ENCODE measurements around the gene NUDT17.
"Not testable (repeated sequence)": the region's sequence is repeated elsewhere in the genome, so short reads cannot be mapped to it uniquely, and the experiment has no call there.

NUDT17 gene, protein sequence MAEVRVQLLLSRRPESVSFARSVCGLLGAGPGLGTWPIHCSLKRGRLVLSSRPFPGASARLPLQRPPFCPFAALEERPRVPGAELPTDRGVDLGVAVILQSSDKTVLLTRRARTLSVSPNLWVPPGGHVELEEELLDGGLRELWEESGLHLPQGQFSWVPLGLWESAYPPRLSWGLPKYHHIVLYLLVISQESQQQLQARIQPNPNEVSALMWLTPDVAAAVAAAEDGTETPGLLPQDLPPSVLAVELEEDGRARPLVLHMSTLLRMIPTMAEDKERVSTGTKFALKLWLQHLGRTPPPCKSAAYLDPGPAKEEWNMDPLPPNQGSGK

DNA sequence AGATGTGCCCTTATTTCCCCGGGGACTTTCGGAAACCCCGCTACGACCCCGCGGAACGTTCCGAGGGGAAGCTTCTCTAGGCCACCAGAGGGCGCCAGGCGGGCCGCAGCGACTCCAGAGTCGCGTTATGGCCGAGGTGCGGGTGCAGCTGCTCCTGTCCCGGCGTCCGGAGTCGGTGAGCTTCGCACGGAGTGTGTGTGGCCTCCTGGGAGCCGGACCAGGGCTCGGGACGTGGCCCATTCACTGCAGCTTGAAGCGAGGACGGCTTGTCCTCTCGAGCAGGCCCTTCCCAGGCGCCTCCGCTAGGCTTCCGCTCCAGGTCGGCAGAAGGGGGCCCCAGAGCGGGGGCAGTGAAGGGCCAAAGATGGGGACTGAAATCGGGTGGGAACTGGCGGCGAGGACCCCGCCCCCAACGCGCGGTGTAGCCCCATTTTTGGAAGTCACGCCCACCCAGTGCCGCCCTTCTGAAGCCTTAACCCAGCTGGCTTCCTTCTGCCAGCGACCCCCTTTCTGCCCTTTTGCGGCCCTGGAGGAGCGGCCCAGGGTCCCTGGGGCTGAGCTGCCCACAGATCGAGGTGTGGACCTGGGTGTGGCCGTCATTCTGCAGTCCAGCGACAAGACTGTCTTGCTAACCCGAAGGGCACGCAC lies at the start of gene NUDT17:
NUDT17 (plus strand) TSS at position 117 of the 648 bp plus-strand sequence; CDS start at position 128, 11 bp downstream.
- TF ChIP-seq POLR2A (IDR thresholded peaks at IDR 0.05; ENCODE audit: low read depth, low read length), result peak; percentile 20; the same call in 1 of the 2 replicates
- peak; percentile 82 for DNase-seq (ENCODE audit: insufficient read length, low spot score)
- no peak for FAIRE-seq

DNA sequence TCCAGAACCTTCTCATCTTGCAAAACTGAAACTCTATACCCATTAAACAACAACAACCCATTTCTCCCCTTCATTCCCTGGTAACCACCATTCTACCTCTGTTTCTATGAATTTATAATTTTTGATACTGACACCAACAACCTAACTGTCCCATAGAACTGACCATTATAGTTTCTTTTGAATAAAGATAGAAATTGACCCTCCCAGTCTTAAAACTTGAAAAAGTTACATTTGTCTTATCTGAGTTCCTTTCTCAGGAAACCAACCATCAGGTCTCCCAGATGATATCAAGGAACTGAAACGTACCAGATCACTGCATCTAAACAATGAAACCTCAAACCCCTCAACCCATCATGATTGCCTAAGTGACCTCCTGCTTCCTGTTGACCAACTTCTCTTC lies 48.7 kb upstream of the NUDT17 start:
- no peak for TF ChIP-seq POLR2A (IDR thresholded peaks at IDR 0.05; ENCODE audit: low read depth, low read length)
- DNase-seq (ENCODE audit: insufficient read length, low spot score) (no peak), FAIRE-seq (no peak)

DNA sequence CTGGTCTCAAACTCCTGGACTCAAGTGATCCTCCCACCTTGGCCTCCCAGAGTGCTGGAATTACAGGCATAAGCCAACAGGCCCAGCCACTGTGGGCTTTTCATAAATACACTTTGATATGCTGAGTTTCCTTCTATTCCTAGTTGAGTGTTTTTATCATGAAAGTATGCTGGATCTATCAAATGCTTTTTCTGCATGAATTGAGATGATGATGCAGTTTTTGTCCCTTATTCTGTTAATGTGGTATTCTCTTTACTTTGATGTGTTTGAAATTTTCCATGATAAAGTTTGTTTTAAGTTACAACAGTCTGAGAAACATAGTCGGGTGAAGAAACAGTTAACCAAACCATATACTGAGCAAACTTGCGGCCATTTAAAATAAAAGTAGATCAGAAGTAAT lies 45.6 kb upstream of the NUDT17 start:
- no peak for DNase-seq (ENCODE audit: insufficient read length, low spot score)
- FAIRE-seq, result no peak
- no peak for TF ChIP-seq POLR2A (IDR thresholded peaks at IDR 0.05; ENCODE audit: low read depth, low read length)

DNA sequence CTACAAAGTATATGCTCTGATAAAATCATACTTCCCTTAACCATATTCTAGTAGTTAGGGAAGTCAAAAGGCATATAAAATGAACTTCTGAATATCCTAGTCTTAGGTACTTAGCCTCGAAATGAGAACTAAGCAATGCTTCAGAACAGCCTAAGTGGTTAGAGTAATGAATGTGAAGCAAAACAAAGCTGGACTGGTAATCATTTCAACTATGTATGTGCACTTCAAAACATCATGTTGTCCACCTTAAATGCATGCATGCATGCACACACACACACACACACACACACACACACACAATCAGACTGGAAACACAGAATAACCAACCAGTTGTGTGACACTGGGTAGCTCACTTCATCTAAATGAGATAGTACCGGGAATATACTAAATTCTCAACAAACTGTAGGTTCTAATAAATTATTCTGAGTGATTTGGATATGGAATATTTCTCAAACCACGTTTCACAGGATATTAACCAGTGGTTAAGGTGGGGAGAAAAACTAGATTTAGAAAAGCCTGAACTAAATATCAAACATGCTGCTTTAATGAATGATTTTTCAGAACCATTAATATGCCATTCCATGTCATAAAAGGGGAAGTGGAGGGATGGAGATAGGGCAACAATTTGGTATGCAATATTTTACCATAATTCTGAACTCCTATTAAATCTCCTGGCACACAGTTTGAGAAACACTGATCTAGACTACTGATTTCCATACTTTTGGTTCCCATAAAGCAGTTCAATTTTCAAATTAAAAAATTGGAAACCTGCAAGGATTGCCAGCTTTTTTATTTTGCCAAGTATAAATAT lies 41.0 kb upstream of the NUDT17 start:
- FAIRE-seq (peak; percentile 73), DNase-seq (ENCODE audit: insufficient read length, low spot score) (no peak)
- TF ChIP-seq POLR2A (IDR thresholded peaks at IDR 0.05; ENCODE audit: low read depth, low read length), result no peak

DNA sequence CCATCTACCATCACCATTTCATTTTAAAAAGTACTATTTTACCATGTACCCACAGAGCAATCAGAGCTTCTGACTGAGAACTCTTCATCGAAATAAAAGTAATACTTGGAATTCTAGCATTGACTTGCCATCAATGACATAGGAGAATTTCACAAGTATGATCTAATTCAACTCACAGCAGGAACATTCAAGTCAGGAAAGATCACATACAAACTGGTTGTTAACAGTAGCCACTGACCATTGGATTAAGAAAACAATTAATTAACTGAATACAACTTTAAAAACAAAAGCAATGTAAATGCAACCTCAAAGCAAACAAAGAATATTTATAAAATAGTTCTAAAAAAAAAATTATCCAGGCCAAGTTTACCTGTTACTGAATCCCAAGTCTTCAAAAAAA lies 40.4 kb upstream of the NUDT17 start:
- TF ChIP-seq POLR2A (IDR thresholded peaks at IDR 0.05; ENCODE audit: low read depth, low read length), result no peak
- DNase-seq (ENCODE audit: insufficient read length, low spot score) (no peak), FAIRE-seq (peak; percentile 85)

DNA sequence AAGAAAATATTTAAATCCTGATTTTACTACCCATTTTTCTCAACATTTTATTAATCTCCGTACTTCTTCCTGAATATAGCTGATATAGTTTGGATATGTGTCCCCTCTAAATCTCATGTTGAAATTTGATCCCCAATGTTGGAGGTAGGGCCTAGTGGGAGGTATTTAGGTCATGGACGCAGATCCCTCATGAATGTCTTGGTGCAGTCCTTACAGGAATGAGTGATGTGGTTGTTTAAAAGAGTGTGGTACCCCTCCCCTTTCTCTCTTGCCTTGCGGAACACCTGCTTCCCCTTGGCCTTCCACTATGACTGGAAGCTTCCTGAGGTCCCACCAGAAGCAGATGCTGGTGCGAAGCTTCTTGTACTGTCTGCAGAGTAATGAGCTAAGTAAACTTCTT lies 39.0 kb upstream of the NUDT17 start:
- DNase-seq (ENCODE audit: insufficient read length, low spot score) (no peak), FAIRE-seq (no peak)
- TF ChIP-seq POLR2A (IDR thresholded peaks at IDR 0.05; ENCODE audit: low read depth, low read length), result no peak

DNA sequence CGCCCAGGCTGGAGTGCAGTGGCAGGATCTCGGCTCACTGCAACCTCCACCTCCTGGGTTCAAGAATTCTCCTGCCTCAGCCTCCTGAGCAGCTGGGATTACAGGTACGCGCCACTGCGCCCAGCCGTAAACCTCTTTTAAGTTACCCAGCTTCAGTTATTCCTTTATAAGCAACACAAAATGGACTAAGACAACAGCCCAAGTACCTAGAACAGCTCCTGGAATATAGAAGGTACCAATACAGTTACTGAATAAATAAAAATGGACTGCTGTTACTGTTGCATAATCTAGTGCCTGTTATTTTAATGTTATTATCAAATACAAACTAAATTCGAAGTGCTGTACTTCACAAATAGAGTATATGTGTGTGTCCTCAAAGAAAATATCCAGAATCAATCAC lies 38.6 kb upstream of the NUDT17 start:
- FAIRE-seq (no peak), DNase-seq (ENCODE audit: insufficient read length, low spot score) (no peak)
- TF ChIP-seq POLR2A (IDR thresholded peaks at IDR 0.05; ENCODE audit: low read depth, low read length), result no peak

DNA sequence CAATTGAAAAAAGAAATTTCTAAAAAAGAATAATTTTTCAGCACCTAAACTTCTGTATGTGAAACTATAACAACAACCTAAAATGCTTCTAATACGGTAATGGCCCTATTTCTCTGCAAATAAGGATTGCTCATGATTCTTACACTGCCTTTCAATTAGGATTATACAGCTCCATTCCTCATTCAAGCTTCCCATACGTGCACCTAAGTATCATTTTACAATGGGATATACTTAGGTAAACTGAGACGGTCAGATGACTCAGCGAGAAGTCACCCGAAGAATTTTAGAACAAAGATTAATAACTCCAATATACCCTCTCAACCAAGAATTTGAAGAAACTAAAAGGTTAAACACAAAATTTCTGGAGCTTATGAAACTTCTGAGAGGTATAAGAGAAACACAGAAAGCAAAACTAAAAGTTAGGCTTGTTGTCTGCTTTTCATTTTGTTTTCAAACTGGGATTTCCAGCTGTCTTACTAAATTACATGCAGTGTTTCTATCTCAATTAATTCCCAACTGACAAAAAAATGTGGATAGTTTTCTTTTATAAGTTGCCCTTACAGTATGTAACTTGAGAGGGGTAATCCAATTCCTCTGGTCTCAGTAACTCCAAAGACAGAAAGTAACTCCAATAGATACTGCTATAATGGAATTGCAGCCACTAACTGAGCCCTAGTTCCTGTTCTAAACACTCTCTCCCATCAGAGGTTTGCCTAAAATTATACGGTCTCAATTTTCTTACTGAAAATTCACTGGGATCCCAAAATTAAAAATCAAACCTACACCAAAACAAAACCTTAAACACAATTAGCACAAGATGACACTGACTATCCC lies 32.2 kb upstream of the NUDT17 start:
- FAIRE-seq; DNase-seq (ENCODE audit: insufficient read length, low spot score): not testable (repeated sequence)

DNA sequence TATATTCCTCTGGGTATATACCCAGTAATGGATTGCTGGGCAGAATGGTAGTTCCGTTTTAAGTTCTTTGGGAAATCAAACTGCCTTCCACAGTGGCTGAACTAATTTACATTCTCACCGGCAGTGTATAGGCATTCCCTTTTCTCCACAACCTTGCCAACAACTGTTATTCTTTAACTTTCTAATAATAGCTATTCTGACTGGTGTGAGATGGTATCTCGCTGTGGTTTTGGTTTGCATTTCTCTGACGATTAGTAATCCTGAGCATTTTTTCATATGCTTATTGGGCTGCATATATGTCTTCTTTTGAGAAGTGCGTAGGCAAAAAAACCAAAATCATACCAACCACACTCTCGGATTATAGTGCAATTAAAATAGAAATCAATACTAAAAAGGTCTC lies 27.3 kb upstream of the NUDT17 start:
- peak; percentile 97 for FAIRE-seq

DNA sequence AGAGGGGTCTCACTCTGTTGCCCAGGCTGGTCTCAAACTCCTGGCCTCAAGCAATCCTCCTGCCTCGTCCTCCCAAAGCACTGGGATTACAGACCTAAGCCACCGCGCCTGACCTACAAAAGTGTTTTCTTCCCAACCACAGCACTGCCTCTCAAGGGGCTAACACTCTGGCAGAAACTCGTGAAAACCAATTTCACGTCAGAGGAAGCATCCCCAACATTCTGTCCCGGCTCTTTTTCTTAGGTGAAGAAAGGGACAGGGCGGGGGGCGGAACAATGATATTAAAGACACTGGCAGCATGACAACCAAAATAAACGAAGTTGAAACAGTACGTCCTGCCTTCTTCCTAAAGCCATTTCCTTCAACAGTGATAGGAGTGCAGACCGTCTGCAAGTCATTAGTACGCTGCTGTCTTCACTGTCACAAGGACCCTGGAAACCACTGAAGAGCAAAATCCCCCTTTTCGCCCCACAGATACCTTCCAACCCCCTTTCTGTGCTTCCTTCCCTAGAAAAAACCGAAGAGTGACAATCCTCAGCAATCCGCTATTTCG lies 22.6 kb upstream of the NUDT17 start:
- FAIRE-seq; DNase-seq (ENCODE audit: insufficient read length, low spot score): not testable (repeated sequence)

More for the DNA sequence above, 27.3 kb upstream of the NUDT17 start:
- DNase-seq (ENCODE audit: insufficient read length, low spot score), result not testable (repeated sequence)

DNA sequence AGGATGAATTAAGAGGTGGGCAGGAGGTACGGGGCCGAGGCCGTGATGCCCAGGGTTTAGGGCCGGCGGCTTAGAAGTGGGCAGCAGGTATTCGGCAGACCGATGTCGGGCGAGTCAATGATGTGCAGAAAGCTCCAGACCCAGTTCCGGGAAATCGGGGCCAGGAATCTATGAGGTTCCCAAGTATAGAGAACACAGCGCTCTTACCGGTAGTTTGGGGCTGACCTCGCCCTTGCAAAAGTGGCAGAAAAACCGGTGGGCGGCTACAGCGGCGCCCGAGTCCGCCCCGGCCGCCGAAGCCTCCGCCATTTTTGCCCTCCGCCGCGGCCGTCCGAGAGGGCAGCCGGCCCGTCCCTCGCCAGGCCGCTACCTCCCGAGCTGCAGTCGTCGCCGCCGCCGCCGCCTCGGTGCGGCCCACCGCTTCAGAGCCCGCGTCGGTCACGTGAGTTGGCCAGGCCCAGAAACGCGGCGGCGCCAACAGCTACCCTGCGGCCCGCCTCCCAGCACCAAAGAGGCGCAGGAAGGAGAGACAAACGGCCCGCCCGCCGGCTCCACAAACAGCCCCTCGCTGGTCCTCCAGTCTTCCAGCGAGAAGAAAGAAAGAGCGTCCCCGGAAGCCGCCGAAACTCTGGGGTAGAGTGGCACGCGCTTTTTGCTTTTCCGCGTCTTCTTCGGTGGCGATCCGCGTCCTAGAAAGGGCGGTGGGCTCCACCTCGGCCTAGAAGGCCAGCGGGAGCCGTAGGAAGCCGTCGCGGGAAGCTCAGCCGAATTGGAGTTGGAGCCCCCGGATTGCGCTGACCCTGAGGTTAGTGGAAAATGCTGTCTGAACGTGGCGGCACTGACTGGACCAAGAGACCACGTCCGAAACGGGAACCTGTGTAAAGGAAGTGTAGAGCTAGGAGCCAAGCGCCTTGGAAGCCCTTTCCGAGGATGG lies 21.6 kb upstream of the NUDT17 start, which contains the start of the genes POLR3C and RNF115:
POLR3C (plus strand) TSS at position 636 of the 934 bp plus-strand sequence. CDS start 1,577 bp downstream, outside the sequence.
RNF115 (minus strand) TSS at position 531 of the 934 bp plus-strand sequence; CDS start at position 309, 222 bp downstream.
- DNase-seq (ENCODE audit: insufficient read length, low spot score) (peak; percentile 71), FAIRE-seq (no peak)
- peak; percentile 83 for TF ChIP-seq POLR2A (IDR thresholded peaks at IDR 0.05; ENCODE audit: low read depth, low read length)

DNA sequence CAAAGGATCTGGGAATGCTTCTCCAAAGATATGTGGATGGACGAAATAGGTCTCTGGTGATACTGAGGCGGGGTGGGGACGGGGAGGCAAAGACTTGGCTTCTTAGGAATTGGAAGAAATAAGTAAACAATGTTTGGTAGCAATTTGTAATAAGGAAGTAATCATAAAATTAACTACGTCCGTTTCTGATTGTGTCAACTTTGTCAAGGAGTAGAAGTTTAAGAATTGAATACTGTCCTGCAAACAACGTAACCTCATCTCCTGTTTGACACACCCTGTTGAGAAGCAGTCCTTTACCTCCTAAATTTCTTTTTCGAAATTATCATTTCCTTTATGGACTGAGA lies 21.0 kb upstream of the NUDT17 start:
- TF ChIP-seq POLR2A (IDR thresholded peaks at IDR 0.05; ENCODE audit: low read depth, low read length), result no peak
- DNase-seq (ENCODE audit: insufficient read length, low spot score) (no peak), FAIRE-seq (no peak)
